OCI-LY7 (cell line): ENCODE results near the gene UCK1. TPM values are rescaled to one million over a fixed set of nuclear protein-coding genes. Genes with fewer than 3 reads are reported as not detected.
"Not testable (repeated sequence)": the region's sequence is repeated elsewhere in the genome, so short reads cannot be mapped to it uniquely, and the experiment has no call there.

ENCODE experiments used
- BruUV-seq: library from RNA; stranded (reverse); fragments of 400-500 nt; replicated peaks from 2 replicates; lab custom pipeline; 2021; lab: Mats Ljungman, UMichigan
- CTCF ChIA-PET: fragments of 300-600 bp; sonication (Branson Sonifier 250); formaldehyde crosslinking; loops from one replicate; lab custom pipeline; 2022; ENCODE audit warnings: antibody characterized with exemption; ENCODE audit not compliant: unreplicated experiment; lab: Charles Lee
- POLR2A ChIA-PET: fragments of 300-600 bp; sonication (Branson Sonifier 250); formaldehyde crosslinking; loops from one replicate; lab custom pipeline; 2022; ENCODE audit warnings: antibody characterized with exemption; lab: Charles Lee
- DNase-seq: peaks from one replicate; pipeline ENCODE4 v3.0.0-alpha.2; 2015; ENCODE audit warnings: low spot score
- H2AFZ ChIP-seq: fragments of 200-600 bp; sonication (generic), shearing (Covaris generic); 2 replicates; pipeline ENCODE4 v1.6.1; 2014; ENCODE audit warnings: mild to moderate bottlenecking, antibody characterized with exemption, low read length, moderate library complexity
- H3K27ac ChIP-seq: fragments of 200-600 bp; sonication (generic); 2 replicates; pipeline ENCODE4 v1.5.1; 2014; ENCODE audit warnings: mixed run types, low read depth, mild to moderate bottlenecking, moderate library complexity, low read length, inconsistent platforms; ENCODE audit not compliant: poor library complexity, severe bottlenecking
- H3K36me3 ChIP-seq: fragments of 200-600 bp; sonication (generic); 2 replicates; pipeline ENCODE4 v1.6.1; 2014; ENCODE audit warnings: mild to moderate bottlenecking, antibody characterized with exemption, low read length, moderate library complexity, mixed read lengths; ENCODE audit not compliant: insufficient read depth
- H3K4me1 ChIP-seq: fragments of 200-600 bp; sonication (generic); 2 replicates; pipeline ENCODE4 v1.5.1; 2014; ENCODE audit warnings: mild to moderate bottlenecking, low read length; ENCODE audit not compliant: insufficient read depth, poor library complexity, severe bottlenecking
- H3K4me2 ChIP-seq: fragments of 200-600 bp; sonication (generic); 2 replicates; pipeline ENCODE4 v1.6.1; 2014; ENCODE audit warnings: mild to moderate bottlenecking, low read length
- H3K4me3 ChIP-seq: fragments of 200-600 bp; sonication (generic); 2 replicates; pipeline ENCODE4 v1.5.1; 2014; ENCODE audit warnings: mild to moderate bottlenecking, low read depth, low read length; ENCODE audit not compliant: poor library complexity, severe bottlenecking
- H3K79me2 ChIP-seq: fragments of 200-600 bp; sonication (generic); 2 replicates; pipeline ENCODE4 v1.6.1; 2016; ENCODE audit warnings: low read depth, mild to moderate bottlenecking, low read length, moderate library complexity, mixed read lengths; ENCODE audit not compliant: insufficient read depth
- H3K9me2 ChIP-seq: fragments of 200-600 bp; sonication (generic); 2 replicates; pipeline ENCODE4 v1.6.1; 2016; ENCODE audit warnings: mild to moderate bottlenecking, low read length, mixed read lengths; ENCODE audit not compliant: insufficient read depth
- H3K9me3 ChIP-seq: fragments of 200-600 bp; sonication (generic); 2 replicates; pipeline ENCODE4 v1.6.1; 2014; ENCODE audit warnings: mild to moderate bottlenecking, mixed run types, low read length, mixed read lengths
- H4K20me1 ChIP-seq: fragments of 200-600 bp; sonication (generic); 2 replicates; pipeline ENCODE4 v1.6.1; 2014; ENCODE audit warnings: mild to moderate bottlenecking, antibody characterized with exemption, low read length, moderate library complexity, mixed read lengths; ENCODE audit not compliant: insufficient read depth
- CTCF ChIP-seq: fragments of 200-600 bp; sonication (generic); conservative IDR thresholded peaks from 2 replicates; pipeline ENCODE4 v1.5.1; 2014; ENCODE audit warnings: mild to moderate bottlenecking, antibody characterized with exemption, low read length, moderate library complexity, mixed read lengths
- EZH2phosphoT487 ChIP-seq: fragments of 200-600 bp; sonication (generic); IDR thresholded peaks from 2 replicates; pipeline ENCODE4 v1.6.1; 2018; ENCODE audit warnings: low read depth, borderline replicate concordance, mild to moderate bottlenecking, mixed run types, antibody characterized with exemption, low read length, moderate library complexity, mixed read lengths
- intact Hi-C: fragments of 100-400 bp; cut with micrococcal nuclease; formaldehyde crosslinking; loops from one replicate; pipeline ENCODE4 v1.10.0; 2022; ENCODE audit not compliant: unreplicated experiment
- total RNA-seq, 2 experiments: library from RNA; depleted of rRNA in 1 of 2; stranded (reverse); fragments of >200 nt in 1 of 2; shearing (Covaris generic) in 1 of 2; gene quantifications; 2 replicates each; pipeline ENCODE4 v1.2.3, GENCODE V29; 2014 to 2022

Gene UCK1
- total RNA-seq, 2 experiments from 2014 or later: 25.9 to 29.0 TPM

- TF ChIP-seq EZH2phosphoT487 (no peak), CTCF (no peak)
- Histone ChIP-seq H3K79me2 (no peaks in the 10 kb centered on the region), H3K4me3 (no peak overlapping the region), H3K9me2 (no peaks in the 10 kb centered on the region), H3K36me3 (peaks cover 87% of the 10 kb centered on the region), H3K4me1 (peaks cover 7% of the 10 kb centered on the region), H4K20me1 (no peaks in the 10 kb centered on the region), H2AFZ (no peak overlapping the region), H3K27ac (no peak overlapping the region), H3K4me2 (no peak overlapping the region), H3K9me3 (no peaks in the 10 kb centered on the region)
- intact Hi-C loops: no loop called here
- no TSS peak for BruUV-seq
- no peak for DNase-seq
- ChIA-PET POLR2A (no interaction called here), CTCF (no interaction called here)
These were observed 14.1 kb downstream of the UCK1 start for GRCh38 chr9:131516930-131517329.

DNA sequence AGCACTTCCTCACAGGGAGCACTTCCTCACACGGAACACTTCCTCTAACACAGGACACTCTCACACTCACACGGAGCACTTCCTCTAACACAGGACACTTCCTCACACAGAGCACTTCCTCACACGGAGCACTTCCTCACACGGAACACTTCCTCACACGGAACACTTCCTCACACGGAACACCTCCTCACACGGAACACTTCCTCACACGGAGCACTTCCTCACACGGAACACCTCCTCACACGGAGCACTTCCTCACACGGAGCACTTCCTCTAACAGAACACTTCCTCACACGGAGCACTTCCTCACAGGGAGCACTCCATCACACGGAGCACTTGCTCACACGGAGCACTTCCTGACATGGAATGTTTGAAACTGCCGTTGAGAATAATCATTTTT, 15.0 kb downstream of the UCK1 start:
- intact Hi-C loops: no loop called here
- Histone ChIP-seq H3K4me1 (peaks cover 7% of the 10 kb centered on the region), H2AFZ (no peak overlapping the region), H3K9me2 (no peaks in the 10 kb centered on the region), H3K9me3 (no peaks in the 10 kb centered on the region), H4K20me1 (no peaks in the 10 kb centered on the region), H3K79me2 (no peaks in the 10 kb centered on the region), H3K36me3 (peaks cover 87% of the 10 kb centered on the region), H3K4me3 (no peak overlapping the region), H3K27ac (no peak overlapping the region), H3K4me2 (no peak overlapping the region)
- DNase-seq: no peak
- CTCF ChIA-PET: no interaction called here
- no TSS peak for BruUV-seq
- POLR2A ChIA-PET: no interaction called here
- no peak for TF ChIP-seq CTCF
- TF ChIP-seq EZH2phosphoT487: no peak

DNA sequence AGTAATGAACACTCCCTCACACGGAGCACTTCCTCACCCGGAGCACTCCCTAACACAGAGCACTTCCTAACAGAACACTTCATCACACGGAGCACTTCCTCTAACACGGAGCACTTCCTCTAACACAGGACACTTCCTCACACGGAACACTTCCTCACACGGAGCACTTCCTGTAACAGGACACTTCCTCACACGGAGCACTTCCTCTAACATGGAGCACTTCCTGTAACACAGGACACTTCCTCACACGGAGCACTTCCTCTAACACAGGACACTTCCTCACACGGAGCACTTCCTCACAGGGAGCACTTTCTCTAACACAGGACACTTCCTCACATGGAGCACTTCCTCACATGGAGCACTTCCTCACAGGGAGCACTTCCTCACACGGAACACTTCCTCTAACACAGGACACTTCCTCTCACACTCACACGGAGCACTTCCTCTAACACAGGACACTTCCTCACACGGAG, 15.5 kb downstream of the UCK1 start:
- H3K27ac ChIP-seq, H4K20me1 ChIP-seq, H3K4me1 ChIP-seq, H3K9me3 ChIP-seq, H3K79me2 ChIP-seq, H2AFZ ChIP-seq, CTCF ChIA-PET, BruUV-seq, DNase-seq, intact Hi-C loops, H3K9me2 ChIP-seq, H3K4me2 ChIP-seq, H3K4me3 ChIP-seq, POLR2A ChIA-PET: not testable (repeated sequence)
- H3K36me3 ChIP-seq: peaks cover 87% of the 10 kb centered on the region
